K562 (cell line): Measurements from ENCODE around the gene ZG16B. TPM values are rescaled to one million over a fixed set of nuclear protein-coding genes. Genes with fewer than 3 reads are reported as not detected.

Experiments used
- ATAC-seq: fragments of 200-7000 bp; cut with Tn5 transposase; 3 replicates; pipeline ENCODE4 v1.9.1; 2020; ENCODE audit warnings: moderate library complexity
- BruUV-seq: library from RNA; stranded (reverse); fragments of 400-500 nt; replicated peaks from 2 replicates; lab custom pipeline; 2021; lab: Mats Ljungman, UMichigan
- CTCF ChIA-PET: fragments of 300-600 bp; formaldehyde crosslinking; extraction: SDS; loops from one replicate; lab custom pipeline; 2021; ENCODE audit warnings: low intra/inter-chr PET ratio; lab: Yijun Ruan, JAX
- POLR2A ChIA-PET: fragments of 300-600, 350-650 bp; sonication (Branson Sonifier 250); formaldehyde crosslinking; extraction: SDS; loops from one replicate; lab custom pipeline; 2021; ENCODE audit warnings: antibody characterized with exemption, inconsistent platforms; lab: Yijun Ruan, JAX
- DNase-seq, 4 experiments: peaks; one replicate each; pipeline versions ENCODE4 v3.0.0 to v3.0.0-alpha.2; 2011 to 2018; ENCODE audit warnings: low spot score in 3 of 4, mixed read lengths in 3 of 4; ENCODE audit errors: extremely low read depth in 1 of 4
- FAIRE-seq: peaks from 2 replicates; lab custom pipeline; 2011; peaks lifted over from hg19 to GRCh38; lab: Jason Lieb, UNC
- H2AFZ ChIP-seq: 2 replicates; pipeline ENCODE4 v1.6.0; 2011; ENCODE audit warnings: low read depth, low read length, control low read depth, inconsistent platforms
- H3K27ac ChIP-seq: fragments of 200-600 bp; 3 replicates; pipeline ENCODE4 v1.8.0; 2011; ENCODE audit warnings: low read depth, mild to moderate bottlenecking, control low read depth, inconsistent platforms, low read length, moderate library complexity, mixed read lengths; ENCODE audit errors: extremely low read depth
- H3K27me3 ChIP-seq, 2 experiments: fragments of 300-600 bp in 1 of 2; 2 replicates in 1 of 2; 3 replicates in 1 of 2; pipeline versions ENCODE4 v1.6.0 to v1.8.0; 2011; ENCODE audit warnings: inconsistent platforms in 2 of 2, low read length in 2 of 2, mild to moderate bottlenecking in 1 of 2, mixed read lengths in 1 of 2, moderate library complexity in 1 of 2; ENCODE audit not compliant: control insufficient read depth in 2 of 2, insufficient read depth in 2 of 2
- H3K36me3 ChIP-seq: fragments of 300-600 bp; 3 replicates; pipeline ENCODE4 v1.8.0; 2011; ENCODE audit warnings: mild to moderate bottlenecking, low read length, inconsistent platforms; ENCODE audit not compliant: control insufficient read depth, insufficient read depth
- H3K4me1 ChIP-seq, 2 experiments: fragments of 200-600 bp in 1 of 2; replicated peaks in 1 of 2; 2 replicates in 1 of 2; 3 replicates in 1 of 2; pipeline versions ENCODE4 v1.5.1 to v1.8.0; 2011; ENCODE audit warnings: inconsistent platforms in 2 of 2, low read length in 2 of 2, mild to moderate bottlenecking in 1 of 2, mixed read lengths in 1 of 2, moderate library complexity in 1 of 2; ENCODE audit not compliant: control insufficient read depth in 2 of 2, insufficient read depth in 2 of 2
- H3K4me2 ChIP-seq: 2 replicates; pipeline ENCODE4 v1.6.1; 2011; ENCODE audit warnings: low read length, control low read depth, inconsistent platforms, mixed read lengths; ENCODE audit not compliant: insufficient read depth
- H3K4me3 ChIP-seq: fragments of 200-600 bp; sonication (generic), shearing (Covaris generic); 2 replicates; pipeline ENCODE4 v1.5.1; 2016; ENCODE audit warnings: control low read depth, inconsistent platforms
- H3K79me2 ChIP-seq: fragments of 200-600 bp; 3 replicates; pipeline ENCODE4 v1.8.0; 2011; ENCODE audit warnings: low read length, inconsistent platforms; ENCODE audit not compliant: control insufficient read depth, insufficient read depth
- H3K9ac ChIP-seq, 2 experiments: 2 replicates each; pipeline versions ENCODE4 v1.6.0 to v1.6.1; 2011; ENCODE audit warnings: low read depth in 2 of 2, low read length in 2 of 2, control low read depth in 1 of 2, inconsistent platforms in 1 of 2, mild to moderate bottlenecking in 1 of 2, mixed read lengths in 1 of 2; ENCODE audit not compliant: insufficient read depth in 1 of 2
- H3K9me1 ChIP-seq: one replicate; pipeline ENCODE4 v1.6.0; 2011; ENCODE audit warnings: inconsistent platforms, mild to moderate bottlenecking, low read length, moderate library complexity; ENCODE audit not compliant: control insufficient read depth, insufficient read depth
- H3K9me3 ChIP-seq: replicated peaks from 2 replicates; pipeline ENCODE4 v1.5.1; 2011; ENCODE audit warnings: low read depth, low read length, inconsistent platforms; ENCODE audit not compliant: control insufficient read depth, insufficient read depth
- H4K20me1 ChIP-seq: replicated peaks from 2 replicates; pipeline ENCODE4 v1.6.1; 2011; ENCODE audit warnings: low read length, inconsistent platforms, mixed read lengths; ENCODE audit not compliant: control insufficient read depth, insufficient read depth
- MTF1 ChIP-seq: fragments of 250-450 bp; sonication (Bioruptor Pico); IDR thresholded peaks from 2 replicates; pipeline ENCODE4 v1.9.0; 2021; ENCODE audit warnings: moderate library complexity, mild to moderate bottlenecking, inconsistent platforms, borderline replicate concordance
- RAD51 ChIP-seq: fragments of 450-650 bp; IDR thresholded peaks from 2 replicates; pipeline ENCODE4 v1.7.1; 2016; ENCODE audit warnings: low read depth, mild to moderate bottlenecking, borderline replicate concordance
- SRF ChIP-seq, 2 experiments: fragments of 250-450, 450-650 bp in 1 of 2; sonication (Bioruptor Pico) in 1 of 2; sonication (generic) in 1 of 2; formaldehyde crosslinking; IDR thresholded peaks; 2 replicates each; pipeline versions ENCODE4 v1.5.0 to v1.5.1; 2020 to 2022; ENCODE audit warnings: mild to moderate bottlenecking in 1 of 2, missing genetic modification reagents in 1 of 2
- WGBS: fragments of 100-300 bp; shearing (Covaris generic); methylation state at CpG from one replicate; pipeline ENCODE4 v1.1.6; 2016; ENCODE audit warnings: low coverage, mixed read lengths; ENCODE audit not compliant: insufficient coverage; ENCODE audit errors: missing lambda C conversion rate; 5-methylcytosine and 5-hydroxymethylcytosine counted together
- in situ Hi-C: fragments of 300-500 bp; cut with MboI; formaldehyde crosslinking; loops from 4 replicates; pipeline ENCODE4 v1.15.0; 2018; ENCODE audit warnings: inconsistent platforms, mixed read lengths
- intact Hi-C: fragments of 100-400 bp; cut with micrococcal nuclease; formaldehyde crosslinking; loops from 2 replicates; pipeline ENCODE4 v1.14.2; 2022
- polyA plus RNA-seq, 8 experiments: library from polyadenylated mRNA; depleted of rRNA in 4 of 8; stranded (reverse) in 5 of 8; unstranded in 3 of 8; fragments of >200 nt; fragmentation: Nextera tagmentation in 2 of 8; fragmentation: Illumina TruSeq in 1 of 8; extraction: Ambion mirVana in 2 of 8; extraction: Trizol in 1 of 8; gene quantifications; 2 replicates each; pipeline versions ENCODE4 v1.2.1 to v1.2.3, GENCODE V29; 2011 to 2014; ENCODE audit warnings: inconsistent platforms in 1 of 8, missing spikeins in 1 of 8
- total RNA-seq, 7 experiments: library from RNA; depleted of rRNA in 6 of 7; stranded (reverse); fragments of >200 nt in 6 of 7; fragmentation: Illumina TruSeq in 2 of 7; extraction: Trizol in 2 of 7; gene quantifications; 2 replicates each; pipeline versions ENCODE4 v1.2.1 to v1.2.3, GENCODE V29; 2011 to 2021; ENCODE audit warnings: low replicate concordance in 1 of 7
- TF ChIP-seq, protein P1 (sequence below): sonication (generic); formaldehyde crosslinking; IDR thresholded peaks from 2 replicates; pipeline ENCODE4 v1.8.0; 2022; ENCODE audit warnings: missing genetic modification reagents, mild to moderate bottlenecking, moderate library complexity, borderline replicate concordance
- TF ChIP-seq, protein P2 (sequence below): sonication (generic); formaldehyde crosslinking; IDR thresholded peaks from 2 replicates; pipeline ENCODE4 v1.5.0; 2020; ENCODE audit warnings: missing genetic modification reagents

The ZG16B gene
- total and polyA plus RNA-seq, 9 of the 15 experiments (the other 6 are each of a cell fraction or from before 2014, with no cell fraction given), result 0.25 to 0.43 (median 0.34) TPM; not detected in 5

DNA sequence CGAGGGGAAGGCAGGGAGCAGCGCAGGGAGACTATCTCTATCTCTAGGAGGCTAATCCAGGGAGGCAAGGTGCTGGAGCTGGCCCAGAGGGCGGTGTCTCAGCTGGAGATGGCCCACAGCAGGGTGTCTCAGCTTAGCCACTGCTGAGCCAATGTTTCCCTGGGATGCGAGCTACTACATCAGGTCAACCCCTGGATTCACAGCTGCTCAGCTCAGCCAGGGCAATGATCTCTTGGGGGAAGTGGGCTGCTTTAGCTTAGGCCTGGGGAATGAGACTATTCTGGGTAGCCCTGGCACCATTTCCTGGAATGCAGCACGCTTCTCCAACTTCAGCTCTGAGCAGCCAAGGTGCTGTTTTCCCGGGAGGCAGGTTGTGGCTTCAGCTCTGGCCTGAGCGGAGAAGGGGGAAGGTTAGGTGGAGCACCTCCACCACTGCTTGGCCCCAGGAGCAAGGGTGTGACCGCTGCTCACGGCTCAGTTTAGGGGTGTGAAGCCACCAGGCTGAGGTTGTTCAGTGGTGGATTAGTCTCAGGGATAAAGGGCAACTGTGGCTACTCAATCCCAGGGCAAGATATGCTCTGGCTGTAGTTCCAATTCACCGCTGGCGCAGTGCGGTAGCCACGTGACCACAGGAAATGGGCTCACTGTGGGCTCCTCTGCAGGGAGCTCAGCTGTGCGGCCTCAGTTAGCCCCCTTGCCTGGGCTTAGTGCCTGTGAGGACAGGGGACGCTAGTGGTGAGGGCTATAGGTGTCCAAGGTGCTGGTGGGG, 18.2 kb upstream of the ZG16B start:
- no peak overlapping the region for H2AFZ ChIP-seq
- H3K9ac ChIP-seq, result peak overlapping the region in 1 of 2 experiments; percentile 46; a peak in 2 of 4 replicates
- no peaks in the 10 kb centered on the region for H3K36me3 ChIP-seq
- BruUV-seq, result no TSS peak
- intact Hi-C loops (no loop called here), in situ Hi-C loops (no loop called here)
- WGBS, result 31% methylated on average over 15 of the region's 15 CpGs
- H3K27me3 ChIP-seq, result peaks cover 4 to 27% of the 10 kb centered on the region in 2 experiments; a peak in 3 of 5 replicates
- H3K27ac ChIP-seq, result no peak overlapping the region
- DNase-seq, result peak in 2 of 4 experiments; percentile 52 to 58
- no peaks in the 10 kb centered on the region for H3K9me1 ChIP-seq
- no peaks in the 10 kb centered on the region for H3K9me3 ChIP-seq
- H3K4me2 ChIP-seq, result no peak overlapping the region; the same call in 1 of the 2 replicates
- no peak overlapping the region for H3K4me3 ChIP-seq
- H3K4me1 ChIP-seq, result peaks cover 12 to 28% of the 10 kb centered on the region in 2 experiments; a peak in 4 of 5 replicates
- TF ChIP-seq, protein P1, sequence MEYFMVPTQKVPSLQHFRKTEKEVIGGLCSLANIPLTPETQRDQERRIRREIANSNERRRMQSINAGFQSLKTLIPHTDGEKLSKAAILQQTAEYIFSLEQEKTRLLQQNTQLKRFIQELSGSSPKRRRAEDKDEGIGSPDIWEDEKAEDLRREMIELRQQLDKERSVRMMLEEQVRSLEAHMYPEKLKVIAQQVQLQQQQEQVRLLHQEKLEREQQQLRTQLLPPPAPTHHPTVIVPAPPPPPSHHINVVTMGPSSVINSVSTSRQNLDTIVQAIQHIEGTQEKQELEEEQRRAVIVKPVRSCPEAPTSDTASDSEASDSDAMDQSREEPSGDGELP (CRISPR knock-in tag), result peak; percentile 64; the same call in 1 of the 2 replicates
- TF ChIP-seq, protein P2, sequence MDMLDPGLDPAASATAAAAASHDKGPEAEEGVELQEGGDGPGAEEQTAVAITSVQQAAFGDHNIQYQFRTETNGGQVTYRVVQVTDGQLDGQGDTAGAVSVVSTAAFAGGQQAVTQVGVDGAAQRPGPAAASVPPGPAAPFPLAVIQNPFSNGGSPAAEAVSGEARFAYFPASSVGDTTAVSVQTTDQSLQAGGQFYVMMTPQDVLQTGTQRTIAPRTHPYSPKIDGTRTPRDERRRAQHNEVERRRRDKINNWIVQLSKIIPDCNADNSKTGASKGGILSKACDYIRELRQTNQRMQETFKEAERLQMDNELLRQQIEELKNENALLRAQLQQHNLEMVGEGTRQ (CRISPR knock-in tag), result peak; percentile 39; the same call in 1 of the 2 replicates
- TF ChIP-seq MTF1 (CRISPR knock-in tag), result no peak
- peak; percentile 16; the same call in 1 of the 2 replicates for TF ChIP-seq RAD51
- TF ChIP-seq SRF (CRISPR knock-in tag; IDR thresholded peaks at IDR 0.05), result peak in 1 of 2 experiments; percentile 61; a peak in 1 of 4 replicates
- TF ChIP-seq, all 486 proteins: peak for 4
- ChIA-PET POLR2A (interaction anchor here (1.0 to 1.9 kb wide), 7 partner anchors 9 to 71 kb away, joined by 3 to 7 read pairs (median 4); partner anchors contain the start of gene FLYWCH2), CTCF (no interaction called here)
- peak; percentile 88 for ATAC-seq
- Histone ChIP-seq H3K79me2 (peaks cover 4% of the 10 kb centered on the region), H4K20me1 (no peaks in the 10 kb centered on the region)
- peak; percentile 75 for FAIRE-seq
